HepG2 (cell line): ENCODE measurements around the gene SETD2. TPM values are rescaled to one million over a fixed set of nuclear protein-coding genes. Genes with fewer than 3 reads are reported as not detected.

Experiments
- AHDC1 ChIP-seq: sonication (generic); formaldehyde crosslinking; IDR thresholded peaks from 2 replicates; pipeline ENCODE4 v1.5.1; 2020; ENCODE audit warnings: mild to moderate bottlenecking, missing genetic modification reagents, borderline replicate concordance
- CEBPG ChIP-seq: IDR thresholded peaks from 2 replicates; pipeline ENCODE4 v1.6.1; 2016
- EP300 ChIP-seq, 3 experiments: sonication (generic) in 1 of 3; formaldehyde crosslinking in 1 of 3; IDR thresholded peaks; 2 replicates each; pipeline versions ENCODE4 v1.5.1 to v1.6.1; 2011 to 2020; ENCODE audit warnings: low read depth in 2 of 3, low read length in 2 of 3, borderline replicate concordance in 1 of 3, improper control_type of control experiment in 1 of 3, mild to moderate bottlenecking in 1 of 3, missing genetic modification reagents in 1 of 3, moderate library complexity in 1 of 3
- FLYWCH1 ChIP-seq: sonication (generic); formaldehyde crosslinking; IDR thresholded peaks from 2 replicates; pipeline ENCODE4 v1.8.1; 2023; ENCODE audit warnings: mild to moderate bottlenecking, missing genetic modification reagents
- FOXP4 ChIP-seq: sonication (generic); formaldehyde crosslinking; IDR thresholded peaks from 2 replicates; pipeline ENCODE4 v1.4.0; 2020; ENCODE audit warnings: missing genetic modification reagents
- GATAD2A ChIP-seq: IDR thresholded peaks from 2 replicates; pipeline ENCODE4 v1.6.1; 2016
- GTF2F1 ChIP-seq: fragments of 150-350 bp; IDR thresholded peaks from 2 replicates; pipeline ENCODE4 v1.6.1; 2014; ENCODE audit warnings: low read length
- HDAC2 ChIP-seq: sonication (generic); formaldehyde crosslinking; IDR thresholded peaks from 2 replicates; pipeline ENCODE4 v1.4.0; 2020; ENCODE audit warnings: missing genetic modification reagents
- HNF4A ChIP-seq: sonication (generic); formaldehyde crosslinking; IDR thresholded peaks from 2 replicates; pipeline ENCODE4 v1.4.0; 2020; ENCODE audit warnings: missing genetic modification reagents
- HNF4G ChIP-seq, 2 experiments: sonication (generic) in 1 of 2; formaldehyde crosslinking in 1 of 2; IDR thresholded peaks; 2 replicates each; pipeline versions ENCODE4 v1.4.0 to v1.6.1; 2011 to 2020; ENCODE audit warnings: borderline replicate concordance in 2 of 2, low read depth in 2 of 2, mild to moderate bottlenecking in 2 of 2, low read length in 1 of 2, missing genetic modification reagents in 1 of 2, moderate library complexity in 1 of 2
- HOXA3 ChIP-seq: sonication (generic); formaldehyde crosslinking; IDR thresholded peaks from 2 replicates; pipeline ENCODE4 v1.5.0; 2020; ENCODE audit warnings: missing genetic modification reagents
- LCORL ChIP-seq, 2 experiments: fragments of 450-650 bp in 1 of 2; sonication (generic) in 1 of 2; formaldehyde crosslinking in 1 of 2; IDR thresholded peaks; 2 replicates each; pipeline versions ENCODE4 v1.5.0 to v1.6.1; 2017 to 2020; ENCODE audit warnings: antibody characterized with exemption in 1 of 2, missing genetic modification reagents in 1 of 2
- MAF1 ChIP-seq: sonication (generic); formaldehyde crosslinking; IDR thresholded peaks from 2 replicates; pipeline ENCODE4 v1.5.0; 2020; ENCODE audit warnings: missing genetic modification reagents, borderline replicate concordance
- MEIS2 ChIP-seq: sonication (generic); formaldehyde crosslinking; IDR thresholded peaks from 2 replicates; pipeline ENCODE4 v1.9.0; 2021; ENCODE audit warnings: mild to moderate bottlenecking, missing genetic modification reagents
- RCOR2 ChIP-seq: IDR thresholded peaks from 2 replicates; pipeline ENCODE4 v1.6.1; 2016; ENCODE audit warnings: missing biosample characterization, missing genetic modification reagents
- TCF7 ChIP-seq: sonication (generic); IDR thresholded peaks from 2 replicates; pipeline ENCODE4 v1.6.1; 2016; ENCODE audit warnings: antibody characterized with exemption, low read depth
- TFE3 ChIP-seq: IDR thresholded peaks from 2 replicates; pipeline ENCODE4 v1.6.1; 2016
- ZEB1 ChIP-seq: IDR thresholded peaks from 2 replicates; pipeline ENCODE4 v1.6.1; 2012; ENCODE audit warnings: mild to moderate bottlenecking, low read depth, inconsistent platforms; ENCODE audit not compliant: insufficient replicate concordance
- ZNF205 ChIP-seq: IDR thresholded peaks from 2 replicates; pipeline ENCODE4 v1.6.1; 2018; ENCODE audit warnings: missing biosample characterization, missing genetic modification reagents
- ZNF263 ChIP-seq: sonication (generic); formaldehyde crosslinking; IDR thresholded peaks from 2 replicates; pipeline ENCODE4 v1.4.0; 2020; ENCODE audit warnings: missing genetic modification reagents
- ZNF614 ChIP-seq: IDR thresholded peaks from 2 replicates; pipeline ENCODE4 v1.6.1; 2018; ENCODE audit warnings: missing biosample characterization, missing genetic modification reagents, inconsistent platforms, borderline replicate concordance
- ZNF841 ChIP-seq: sonication (generic); formaldehyde crosslinking; IDR thresholded peaks from 2 replicates; pipeline ENCODE4 v1.8.1; 2023; ENCODE audit warnings: missing genetic modification reagents, borderline replicate concordance
- polyA plus RNA-seq, 8 experiments: library from polyadenylated mRNA; depleted of rRNA in 3 of 8; stranded (reverse) in 7 of 8; unstranded in 1 of 8; fragments of >200 nt; fragmentation: Illumina TruSeq in 4 of 8; extraction: Trizol in 4 of 8; gene quantifications; 2 replicates each; pipeline versions ENCODE4 v1.2.1 to v1.2.3, GENCODE V29; 2011 to 2016; ENCODE audit warnings: low read depth in 4 of 8, missing spikeins in 1 of 8, mixed read lengths in 1 of 8; ENCODE audit not compliant: insufficient read depth in 1 of 8
- total RNA-seq, 5 experiments: library from RNA; depleted of rRNA; stranded (reverse); fragments of >200 nt; fragmentation: Illumina TruSeq; extraction: Trizol; gene quantifications; 2 replicates each; pipeline ENCODE4 v1.2.3, GENCODE V29; 2016; ENCODE audit warnings: low read depth in 1 of 5

SETD2 gene
- total and polyA plus RNA-seq, 2 of the 13 experiments (the other 11 are each of a cell fraction or from before 2014, with no cell fraction given): 14.2 to 24.2 TPM

GRCh38 chr3:47018269-47018611 is 145.7 kb downstream of the SETD2 start (continued):
- 0 out of 2 replicates have a peak, but pooled peaks have one; percentile 18 for TF ChIP-seq AHDC1
- TF ChIP-seq FOXP4 (CRISPR knock-in tag): peak; percentile 26; the same call in 1 of the 2 replicates
- TF ChIP-seq FLYWCH1 (CRISPR knock-in tag): no peak
- no peak for TF ChIP-seq GTF2F1
- no peak for TF ChIP-seq MAF1
- TF ChIP-seq ZNF205 (CRISPR knock-in tag): no peak
- TF ChIP-seq HDAC2: peak; percentile 33; the same call in 1 of the 2 replicates
- TF ChIP-seq TCF7: 0 out of 2 replicates have a peak, but pooled peaks have one; percentile 20
- no peak for TF ChIP-seq MEIS2 (CRISPR knock-in tag)
- TF ChIP-seq HNF4A (CRISPR knock-in tag): peak; percentile 89
- TF ChIP-seq CEBPG (CRISPR knock-in tag): peak; percentile 54
- no peak for TF ChIP-seq ZNF841 (CRISPR knock-in tag)
- peak; percentile 77 for TF ChIP-seq HNF4G (IDR thresholded peaks at IDR 0.05; ENCODE audit: borderline replicate concordance, low read depth, low read length)
- TF ChIP-seq HNF4G (CRISPR knock-in tag; IDR thresholded peaks at IDR 0.05; ENCODE audit: borderline replicate concordance, low read depth): no peak
- TF ChIP-seq TFE3 (CRISPR knock-in tag): peak; percentile 23; the same call in 1 of the 2 replicates
- TF ChIP-seq ZNF263 (CRISPR knock-in tag): peak; percentile 90
- TF ChIP-seq EP300 (IDR thresholded peaks at IDR 0.05; ENCODE audit: low read depth in 2 of 2, low read length in 2 of 2): peak in 1 of 2 experiments; percentile 70; a peak in 1 of 4 replicates
- TF ChIP-seq EP300 (CRISPR knock-in tag; IDR thresholded peaks at IDR 0.05; ENCODE audit: borderline replicate concordance): no peak
- TF ChIP-seq ZEB1: peak; percentile 97
- TF ChIP-seq HOXA3: no peak
- TF ChIP-seq LCORL (IDR thresholded peaks at IDR 0.05): no peak
- TF ChIP-seq LCORL (CRISPR knock-in tag; IDR thresholded peaks at IDR 0.05): peak; percentile 36; the same call in 1 of the 2 replicates
- TF ChIP-seq GATAD2A (CRISPR knock-in tag): peak; percentile 46
- peak; percentile 48; the same call in 1 of the 2 replicates for TF ChIP-seq RCOR2
- TF ChIP-seq ZNF614 (CRISPR knock-in tag): 0 out of 2 replicates have a peak, but pooled peaks have one; percentile 16
